Neural cell (in vitro differentiated cells): Measurements from ENCODE around the gene OPA1. TPM values are rescaled to one million over a fixed set of nuclear protein-coding genes. Genes with fewer than 3 reads are reported as not detected.

Experiments used
- H2AFZ ChIP-seq: fragments of 200-600, 300-800 bp; sonication (generic), shearing (Covaris generic); 2 replicates; pipeline ENCODE4 v1.6.0; 2014; ENCODE audit warnings: low read depth, mild to moderate bottlenecking, antibody characterized with exemption, low read length, moderate library complexity
- H3F3A ChIP-seq: fragments of 200-600 bp; shearing (Covaris generic); 2 replicates; pipeline ENCODE4 v1.6.1; 2016; ENCODE audit warnings: mild to moderate bottlenecking, moderate library complexity, mixed read lengths, antibody characterized with exemption, low read length; ENCODE audit not compliant: insufficient read depth, poor library complexity, severe bottlenecking
- H3K27ac ChIP-seq: fragments of 200-600, 300-800 bp; sonication (generic), shearing (Covaris generic); 2 replicates; pipeline ENCODE4 v1.5.1; 2014; ENCODE audit warnings: mild to moderate bottlenecking, low read length, moderate library complexity
- H3K27me3 ChIP-seq: fragments of 300-800, 200-600 bp; sonication (generic), shearing (Covaris generic); 2 replicates; pipeline ENCODE4 v1.6.0; 2014; ENCODE audit warnings: mild to moderate bottlenecking, low read depth, low read length, moderate library complexity; ENCODE audit not compliant: insufficient read depth
- H3K36me3 ChIP-seq: fragments of 300-800, 200-600 bp; sonication (generic), shearing (Covaris generic); 2 replicates; pipeline ENCODE4 v1.5.1; 2014; ENCODE audit warnings: mild to moderate bottlenecking, antibody characterized with exemption, low read length, moderate library complexity; ENCODE audit not compliant: insufficient read depth
- H3K4me2 ChIP-seq: fragments of 300-800, 200-600 bp; sonication (generic), shearing (Covaris generic); 2 replicates; pipeline ENCODE4 v1.6.0; 2014; ENCODE audit warnings: mild to moderate bottlenecking, low read length
- H3K4me3 ChIP-seq: fragments of 300-800, 200-600 bp; sonication (generic), shearing (Covaris generic); 2 replicates; pipeline ENCODE4 v1.5.1; 2014; ENCODE audit warnings: mild to moderate bottlenecking, low read length, moderate library complexity
- H3K79me2 ChIP-seq: fragments of 200-600 bp; shearing (Covaris generic); replicated peaks from 2 replicates; pipeline ENCODE4 v1.6.0; 2014; ENCODE audit warnings: mild to moderate bottlenecking, low read length, moderate library complexity; ENCODE audit not compliant: insufficient read depth
- H3K9ac ChIP-seq: fragments of 300-800, 200-600 bp; sonication (generic), shearing (Covaris generic); 2 replicates; pipeline ENCODE4 v1.6.1; 2016; ENCODE audit warnings: mild to moderate bottlenecking, low read length, mixed read lengths
- H3K9me2 ChIP-seq: fragments of 200-600 bp; shearing (Covaris generic); 2 replicates; pipeline ENCODE4 v1.6.1; 2016; ENCODE audit warnings: mild to moderate bottlenecking, low read length, mixed read lengths; ENCODE audit not compliant: insufficient read depth
- H3K9me3 ChIP-seq: fragments of 200-600, 300-800 bp; sonication (generic), shearing (Covaris generic); 2 replicates; pipeline ENCODE4 v1.6.1; 2016; ENCODE audit warnings: mild to moderate bottlenecking, mixed run types, low read length, moderate library complexity, mixed read lengths
- H4K20me1 ChIP-seq: fragments of 200-600 bp; shearing (Covaris generic); 2 replicates; pipeline ENCODE4 v1.6.1; 2016; ENCODE audit warnings: mild to moderate bottlenecking, mixed run types; ENCODE audit not compliant: insufficient read depth
- EP300 ChIP-seq: fragments of 450-650 bp; conservative IDR thresholded peaks from 2 replicates; pipeline ENCODE4 v1.6.1; 2014; ENCODE audit warnings: antibody characterized with exemption, mild to moderate bottlenecking, moderate library complexity; ENCODE audit not compliant: poor library complexity, severe bottlenecking
- EZH2 ChIP-seq: fragments of 200-600, 300-800 bp; shearing (Covaris generic), sonication (generic); IDR thresholded peaks from 2 replicates; pipeline ENCODE4 v1.6.1; 2014; ENCODE audit warnings: antibody characterized with exemption, low read length, borderline replicate concordance, mild to moderate bottlenecking; ENCODE audit not compliant: insufficient read depth, poor library complexity, severe bottlenecking
- MXI1 ChIP-seq: fragments of 450-650 bp; conservative IDR thresholded peaks from 2 replicates; pipeline ENCODE4 v1.6.1; 2014; ENCODE audit warnings: antibody characterized with exemption, mild to moderate bottlenecking; ENCODE audit not compliant: poor library complexity, severe bottlenecking
- POLR2AphosphoS5 ChIP-seq: IDR thresholded peaks from 2 replicates; pipeline ENCODE4 v1.6.1; 2012
- RAD21 ChIP-seq: fragments of 450-650 bp; conservative IDR thresholded peaks from 2 replicates; pipeline ENCODE4 v1.6.1; 2014; ENCODE audit warnings: antibody characterized with exemption, mild to moderate bottlenecking, moderate library complexity
- REST ChIP-seq: IDR thresholded peaks from 2 replicates; pipeline ENCODE4 v1.6.1; 2012; ENCODE audit warnings: borderline replicate concordance
- SMC3 ChIP-seq: fragments of 450-650 bp; conservative IDR thresholded peaks from 2 replicates; pipeline ENCODE4 v1.6.1; 2014; ENCODE audit warnings: antibody characterized with exemption, mild to moderate bottlenecking, moderate library complexity; ENCODE audit not compliant: poor library complexity
- TAF1 ChIP-seq: IDR thresholded peaks from 2 replicates; pipeline ENCODE4 v1.6.1; 2012; ENCODE audit warnings: low read depth
- polyA plus RNA-seq: library from polyadenylated mRNA; depleted of rRNA; stranded (reverse); fragments of >200 nt; gene quantifications from 2 replicates; pipeline ENCODE4 v1.2.3, GENCODE V29; 2014
- TF ChIP-seq, protein P1 (sequence below): fragments of 450-650 bp; IDR thresholded peaks from 2 replicates; pipeline ENCODE4 v1.5.1; 2014; ENCODE audit warnings: antibody characterized with exemption, mild to moderate bottlenecking, moderate library complexity; ENCODE audit not compliant: poor library complexity, severe bottlenecking

The OPA1 gene
- polyA plus RNA-seq, 1 donor from 2014 or later = 97.7 TPM

DNA sequence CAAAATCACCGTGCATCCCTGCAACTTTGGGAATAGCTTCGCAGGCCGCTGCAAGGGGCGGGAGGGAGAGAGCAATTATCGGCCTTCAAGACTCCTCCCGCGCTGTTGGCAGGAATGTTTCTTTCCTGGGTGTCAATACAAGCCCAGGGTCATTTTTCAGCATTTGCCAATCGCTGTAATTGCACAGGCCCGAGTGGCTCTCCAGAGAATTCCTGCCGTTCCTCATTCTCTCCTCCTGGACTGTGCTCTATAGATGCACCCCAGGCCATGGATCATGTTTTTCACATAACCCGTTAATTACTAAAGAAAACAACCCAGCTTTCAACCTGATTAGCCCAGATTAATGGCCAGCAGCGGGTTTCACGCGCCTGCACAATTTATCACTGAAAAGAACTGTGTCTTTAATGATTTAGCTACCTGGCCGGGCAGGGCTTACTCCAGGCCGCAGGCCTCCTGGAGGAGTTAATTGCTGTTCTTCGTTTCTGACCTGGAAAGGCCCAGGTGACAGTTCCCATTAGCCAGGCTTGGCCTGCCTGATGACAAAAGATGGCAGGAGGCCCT, 144.3 kb downstream of the OPA1 start:
- Histone ChIP-seq H3F3A (no peaks in the 10 kb centered on the region), H4K20me1 (no peaks in the 10 kb centered on the region), H3K9me2 (no peaks in the 10 kb centered on the region), H3K27ac (no peak overlapping the region), H3K79me2 (no peaks in the 10 kb centered on the region), H3K9ac (no peak overlapping the region), H3K4me2 (peak overlapping the region; percentile 1), H3K27me3 (no peaks in the 10 kb centered on the region), H3K9me3 (no peaks in the 10 kb centered on the region), H3K4me3 (peak overlapping the region; percentile 17), H3K36me3 (no peaks in the 10 kb centered on the region), H2AFZ (no peak overlapping the region)
- TF ChIP-seq MXI1 (no peak), TAF1 (no peak), EZH2 (no peak), RAD21 (no peak), REST (no peak), POLR2AphosphoS5 (no peak), EP300 (no peak), SMC3 (no peak)
- TF ChIP-seq, protein P1, sequence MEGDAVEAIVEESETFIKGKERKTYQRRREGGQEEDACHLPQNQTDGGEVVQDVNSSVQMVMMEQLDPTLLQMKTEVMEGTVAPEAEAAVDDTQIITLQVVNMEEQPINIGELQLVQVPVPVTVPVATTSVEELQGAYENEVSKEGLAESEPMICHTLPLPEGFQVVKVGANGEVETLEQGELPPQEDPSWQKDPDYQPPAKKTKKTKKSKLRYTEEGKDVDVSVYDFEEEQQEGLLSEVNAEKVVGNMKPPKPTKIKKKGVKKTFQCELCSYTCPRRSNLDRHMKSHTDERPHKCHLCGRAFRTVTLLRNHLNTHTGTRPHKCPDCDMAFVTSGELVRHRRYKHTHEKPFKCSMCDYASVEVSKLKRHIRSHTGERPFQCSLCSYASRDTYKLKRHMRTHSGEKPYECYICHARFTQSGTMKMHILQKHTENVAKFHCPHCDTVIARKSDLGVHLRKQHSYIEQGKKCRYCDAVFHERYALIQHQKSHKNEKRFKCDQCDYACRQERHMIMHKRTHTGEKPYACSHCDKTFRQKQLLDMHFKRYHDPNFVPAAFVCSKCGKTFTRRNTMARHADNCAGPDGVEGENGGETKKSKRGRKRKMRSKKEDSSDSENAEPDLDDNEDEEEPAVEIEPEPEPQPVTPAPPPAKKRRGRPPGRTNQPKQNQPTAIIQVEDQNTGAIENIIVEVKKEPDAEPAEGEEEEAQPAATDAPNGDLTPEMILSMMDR = no peak

DNA sequence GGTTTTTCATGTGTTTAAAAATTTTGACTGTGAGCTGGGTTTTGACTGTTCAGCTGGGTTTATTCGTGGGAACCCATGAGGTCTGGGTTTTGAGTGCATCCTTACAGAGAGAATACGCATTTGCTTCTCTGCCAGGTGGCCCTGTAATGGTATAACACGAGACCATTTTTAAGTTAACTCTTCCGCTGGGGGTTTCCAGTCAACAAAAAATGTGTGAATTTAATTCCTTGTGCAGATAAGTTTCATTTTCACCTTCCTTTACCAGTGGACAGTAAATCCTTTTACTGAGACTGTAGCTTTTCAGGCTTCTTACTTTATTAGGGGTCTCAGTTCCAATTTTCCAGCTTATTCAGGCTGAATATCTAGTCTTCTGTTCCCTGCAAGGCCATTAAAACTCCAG, 149.6 kb downstream of the OPA1 start:
- no peak overlapping the region for H2AFZ ChIP-seq
- H3F3A ChIP-seq = no peaks in the 10 kb centered on the region
- H3K9me2 ChIP-seq = no peaks in the 10 kb centered on the region
- no peaks in the 10 kb centered on the region for H4K20me1 ChIP-seq
- no peaks in the 10 kb centered on the region for H3K9me3 ChIP-seq
- no peak overlapping the region for H3K27ac ChIP-seq
- no peak overlapping the region for H3K4me3 ChIP-seq
- H3K27me3 ChIP-seq = no peaks in the 10 kb centered on the region
- TF ChIP-seq RAD21 = no peak
- no peaks in the 10 kb centered on the region for H3K79me2 ChIP-seq
- no peak overlapping the region for H3K9ac ChIP-seq
- H3K4me2 ChIP-seq = no peak overlapping the region
- no peaks in the 10 kb centered on the region for H3K36me3 ChIP-seq

DNA sequence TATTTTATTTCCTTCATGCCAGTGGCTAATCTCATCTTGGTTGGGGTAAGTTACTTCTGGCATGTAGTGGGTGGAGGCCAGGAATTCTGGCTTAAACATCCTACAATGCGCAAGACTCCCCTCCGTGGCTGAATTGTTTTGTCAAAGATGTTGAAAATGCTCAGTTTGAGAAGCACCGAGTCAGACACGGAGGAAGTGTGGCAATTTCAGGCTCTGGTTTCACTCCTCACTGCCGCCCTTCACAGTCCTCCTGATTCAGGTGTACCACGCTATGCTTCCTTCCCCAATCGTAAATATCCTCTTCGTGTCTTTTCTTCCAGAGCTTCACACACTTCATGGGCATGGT, 150.7 kb downstream of the OPA1 start:
- Histone ChIP-seq H3K79me2 (no peaks in the 10 kb centered on the region), H3K9me2 (no peaks in the 10 kb centered on the region), H3K27me3 (no peaks in the 10 kb centered on the region), H3K27ac (no peak overlapping the region), H3K4me2 (no peak overlapping the region), H3F3A (no peaks in the 10 kb centered on the region), H3K4me3 (no peak overlapping the region), H3K36me3 (no peaks in the 10 kb centered on the region), H4K20me1 (no peaks in the 10 kb centered on the region), H2AFZ (no peak overlapping the region), H3K9ac (no peak overlapping the region), H3K9me3 (no peaks in the 10 kb centered on the region)
- no peak for TF ChIP-seq EZH2
- no peak for TF ChIP-seq SMC3
- TF ChIP-seq POLR2AphosphoS5 = no peak
- TF ChIP-seq TAF1 = no peak
- no peak for TF ChIP-seq RAD21
- TF ChIP-seq, protein P1 = no peak
- TF ChIP-seq MXI1 = no peak
- no peak for TF ChIP-seq EP300
